Esophagus muscularis mucosa (tissue), 4 donors: ENCODE results near the gene DNAH9.

Experiments
- EP300 ChIP-seq: sonication (generic); formaldehyde crosslinking; IDR thresholded peaks from one replicate; pipeline ENCODE4 v1.6.1; 2017; ENCODE audit warnings: antibody characterized with exemption
- POLR2A ChIP-seq: fragments of 450-650 bp; IDR thresholded peaks from one replicate; pipeline ENCODE4 v1.6.1; 2017; ENCODE audit warnings: antibody characterized with exemption, moderate library complexity, mild to moderate bottlenecking, low read depth
- TF ChIP-seq, protein P1 (sequence below), 3 experiments: fragments of 200-600 bp in 2 of 3; fragments of 450-650 bp in 1 of 3; sonication (generic) in 2 of 3; IDR thresholded peaks; one replicate each; pipeline ENCODE4 v1.5.1; 2017 to 2019; ENCODE audit warnings: antibody characterized with exemption in 3 of 3, mild to moderate bottlenecking in 2 of 3, moderate library complexity in 1 of 3

- no peak for TF ChIP-seq POLR2A
- TF ChIP-seq, protein P1, sequence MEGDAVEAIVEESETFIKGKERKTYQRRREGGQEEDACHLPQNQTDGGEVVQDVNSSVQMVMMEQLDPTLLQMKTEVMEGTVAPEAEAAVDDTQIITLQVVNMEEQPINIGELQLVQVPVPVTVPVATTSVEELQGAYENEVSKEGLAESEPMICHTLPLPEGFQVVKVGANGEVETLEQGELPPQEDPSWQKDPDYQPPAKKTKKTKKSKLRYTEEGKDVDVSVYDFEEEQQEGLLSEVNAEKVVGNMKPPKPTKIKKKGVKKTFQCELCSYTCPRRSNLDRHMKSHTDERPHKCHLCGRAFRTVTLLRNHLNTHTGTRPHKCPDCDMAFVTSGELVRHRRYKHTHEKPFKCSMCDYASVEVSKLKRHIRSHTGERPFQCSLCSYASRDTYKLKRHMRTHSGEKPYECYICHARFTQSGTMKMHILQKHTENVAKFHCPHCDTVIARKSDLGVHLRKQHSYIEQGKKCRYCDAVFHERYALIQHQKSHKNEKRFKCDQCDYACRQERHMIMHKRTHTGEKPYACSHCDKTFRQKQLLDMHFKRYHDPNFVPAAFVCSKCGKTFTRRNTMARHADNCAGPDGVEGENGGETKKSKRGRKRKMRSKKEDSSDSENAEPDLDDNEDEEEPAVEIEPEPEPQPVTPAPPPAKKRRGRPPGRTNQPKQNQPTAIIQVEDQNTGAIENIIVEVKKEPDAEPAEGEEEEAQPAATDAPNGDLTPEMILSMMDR (IDR thresholded peaks at IDR 0.05) = no peak
- no peak for TF ChIP-seq EP300
These were observed 95.0 kb downstream of the DNAH9 start for GRCh38 chr17:11693284-11693683.
